Sciatic nerve (tissue), 2 donors: ENCODE measurements around the gene NPEPL1. TPM values are rescaled to one million over a fixed set of nuclear protein-coding genes. Genes with fewer than 3 reads are reported as not detected.
"Not testable (repeated sequence)": the region's sequence is repeated elsewhere in the genome, so short reads cannot be mapped to it uniquely, and the experiment has no call there.

Source experiments
- ATAC-seq: fragments of 200-7000 bp; cut with Tn5 transposase; one replicate; pipeline ENCODE4 v1.9.1; 2020; ENCODE audit warnings: mild to moderate bottlenecking, moderate library complexity
- DNase-seq: peaks from one replicate; pipeline ENCODE4 v3.0.0-alpha.2; 2020; ENCODE audit warnings: low spot score
- intact Hi-C: fragments of 100-400 bp; cut with DNase I; formaldehyde crosslinking; loops from one replicate; pipeline ENCODE4 v1.14.2; 2022
- total RNA-seq: library from RNA; stranded (reverse); fragmentation: NEBNext Ultra II Directional; extraction: Animal tissue kit (Norgen Biotek cat#: 25700); gene quantifications from one replicate; pipeline ENCODE4 v1.2.1, GENCODE V29; 2021
- donor health status: DM: no; HTN: no; CAD: no.
- donor health status: DM: no; HTN: no; CAD: no.

The NPEPL1 gene, protein sequence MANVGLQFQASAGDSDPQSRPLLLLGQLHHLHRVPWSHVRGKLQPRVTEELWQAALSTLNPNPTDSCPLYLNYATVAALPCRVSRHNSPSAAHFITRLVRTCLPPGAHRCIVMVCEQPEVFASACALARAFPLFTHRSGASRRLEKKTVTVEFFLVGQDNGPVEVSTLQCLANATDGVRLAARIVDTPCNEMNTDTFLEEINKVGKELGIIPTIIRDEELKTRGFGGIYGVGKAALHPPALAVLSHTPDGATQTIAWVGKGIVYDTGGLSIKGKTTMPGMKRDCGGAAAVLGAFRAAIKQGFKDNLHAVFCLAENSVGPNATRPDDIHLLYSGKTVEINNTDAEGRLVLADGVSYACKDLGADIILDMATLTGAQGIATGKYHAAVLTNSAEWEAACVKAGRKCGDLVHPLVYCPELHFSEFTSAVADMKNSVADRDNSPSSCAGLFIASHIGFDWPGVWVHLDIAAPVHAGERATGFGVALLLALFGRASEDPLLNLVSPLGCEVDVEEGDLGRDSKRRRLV
- 47.5 TPM for total RNA-seq

DNA sequence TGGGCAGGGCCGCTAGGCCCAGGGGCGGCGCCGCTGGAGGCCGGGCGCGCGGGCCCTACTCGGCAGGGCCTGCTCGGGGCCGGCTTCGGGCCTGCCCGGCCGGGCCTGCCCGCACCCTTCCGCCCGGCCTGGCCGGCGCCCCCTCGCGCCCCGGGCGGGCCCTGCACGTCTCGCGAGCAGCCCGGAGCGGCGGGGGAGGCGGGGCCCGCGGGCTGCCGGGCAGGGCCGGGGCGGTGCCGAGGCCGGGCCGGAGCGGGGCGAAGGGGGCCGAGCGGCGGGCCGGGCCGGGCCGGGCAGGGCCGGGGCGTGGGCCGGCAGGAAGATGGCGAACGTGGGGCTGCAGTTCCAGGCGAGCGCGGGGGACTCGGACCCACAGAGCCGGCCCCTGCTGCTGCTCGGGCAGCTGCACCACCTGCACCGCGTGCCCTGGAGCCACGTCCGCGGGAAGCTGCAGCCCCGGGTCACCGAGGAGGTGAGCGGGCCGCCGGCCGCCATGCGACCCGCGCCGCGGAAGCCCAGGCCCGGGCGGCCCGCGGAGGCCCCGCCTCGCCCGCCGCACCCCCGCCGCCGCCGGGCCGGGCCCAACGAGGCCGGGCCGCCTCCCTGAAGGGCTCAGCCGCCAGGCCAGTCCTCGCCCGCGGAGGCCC is at the start of gene NPEPL1:
TSS of gene NPEPL1 (plus strand) at position 222 of the 647 bp plus-strand sequence. CDS start at position 323, 101 bp downstream.
- intact Hi-C loops: no loop called here
- no peak for DNase-seq
- peak; percentile 67 for ATAC-seq

DNA sequence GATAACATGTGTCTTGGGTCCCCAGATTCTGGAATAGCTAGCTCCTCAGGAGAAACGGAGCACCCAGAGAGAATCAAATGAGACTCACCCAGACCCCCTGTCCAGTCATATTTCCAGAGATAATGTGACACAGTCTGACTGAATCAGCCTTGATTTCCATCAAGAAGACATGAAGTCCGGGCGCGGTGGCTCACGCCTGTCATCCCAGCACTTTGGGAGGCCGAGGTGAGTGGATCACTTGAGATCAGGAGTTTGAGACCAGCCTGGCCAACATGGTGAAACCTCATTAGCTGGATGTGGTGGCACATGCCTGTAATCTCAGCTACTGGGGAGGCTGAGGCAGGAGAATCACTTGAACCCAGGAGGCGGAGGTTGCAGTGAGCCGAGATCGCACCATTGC is 49.7 kb upstream of the NPEPL1 start:
- DNase-seq: peak; percentile 25
- ATAC-seq, intact Hi-C loops: not testable (repeated sequence)

GRCh38 chr20:58645412-58645968 is 47.1 kb upstream of the NPEPL1 start:
- DNase-seq (peak; percentile 32), ATAC-seq (peak; percentile 47)
- intact Hi-C loops: no loop called here

GRCh38 chr20:58646257-58646656 is 46.3 kb upstream of the NPEPL1 start:
- peak; percentile 39 for DNase-seq
- intact Hi-C loops: no loop called here
- no peak for ATAC-seq

- no peak for DNase-seq
- intact Hi-C loops: no loop called here
- no peak for ATAC-seq
Observed at GRCh38 chr20:58646703-58647102, 45.9 kb upstream of the NPEPL1 start.

GRCh38 chr20:58647162-58647795 is 45.3 kb upstream of the NPEPL1 start:
- DNase-seq: no peak
- no peak for ATAC-seq
- intact Hi-C loops: no loop called here

- intact Hi-C loops: no loop called here
- peak; percentile 15 for ATAC-seq
- DNase-seq: no peak
Observed at GRCh38 chr20:58647796-58648501, 44.7 kb upstream of the NPEPL1 start.

- intact Hi-C loops, ATAC-seq, DNase-seq: not testable (repeated sequence)
Observed at GRCh38 chr20:58648502-58648825, 44.1 kb upstream of the NPEPL1 start.

- DNase-seq (no peak), ATAC-seq (no peak)
- intact Hi-C loops: loop anchor here (5.0 to 10.0 kb wide), 2 partner anchors 203 to 415 kb away; partner anchors contain the start of genes GNAS and GNAS-AS1
Observed at GRCh38 chr20:58649288-58650180, 43.1 kb upstream of the NPEPL1 start.

DNA sequence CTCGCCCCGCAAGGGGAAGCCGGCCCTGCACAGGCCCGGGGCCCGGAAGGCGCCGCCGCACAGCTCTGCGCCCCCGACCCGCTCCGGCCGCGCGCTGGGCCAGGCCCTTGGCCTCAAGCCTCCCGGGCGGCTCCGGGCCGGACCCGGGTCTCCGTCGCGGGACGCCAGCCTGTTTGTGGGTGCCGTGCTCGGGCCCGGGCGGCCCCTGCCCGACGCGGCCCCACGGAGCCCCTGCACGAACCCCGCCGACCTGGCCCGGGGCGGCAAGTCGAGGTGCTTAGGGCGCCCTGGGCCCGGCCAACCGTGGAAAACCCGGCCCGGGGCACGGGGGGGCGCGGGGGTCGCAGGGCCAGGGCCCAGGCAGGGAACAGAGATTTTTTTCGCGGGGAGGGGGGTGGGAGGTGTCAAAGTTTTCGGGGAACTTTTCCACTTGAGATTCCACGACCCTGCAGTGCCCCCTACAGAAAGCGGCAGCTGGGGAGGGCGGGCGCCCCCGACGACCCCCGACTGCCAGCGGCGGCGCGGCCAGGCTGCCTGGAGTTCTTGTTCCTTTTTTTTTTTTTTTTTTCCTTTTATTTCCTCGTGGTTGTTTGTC is 42.3 kb upstream of the NPEPL1 start:
- peak; percentile 33 for ATAC-seq
- DNase-seq: peak; percentile 73

GRCh38 chr20:58650776-58651558 is 41.6 kb upstream of the NPEPL1 start, which contains the start of gene STX16:
TSS of gene STX16 (plus strand) at chr20:58651283. CDS start at chr20:58652007, 724 bp downstream.
- ATAC-seq (peak; percentile 97), DNase-seq (peak; percentile 94)
- intact Hi-C loops: loop anchor here (5.0 to 10.0 kb wide), 2 partner anchors 201 to 416 kb away; partner anchors contain the start of genes GNAS and GNAS-AS1

More for the DNA sequence above, 42.3 kb upstream of the NPEPL1 start:
- intact Hi-C loops: loop anchor here (5.0 to 10.0 kb wide), 2 partner anchors 202 to 415 kb away; partner anchors contain the start of genes GNAS and GNAS-AS1

DNA sequence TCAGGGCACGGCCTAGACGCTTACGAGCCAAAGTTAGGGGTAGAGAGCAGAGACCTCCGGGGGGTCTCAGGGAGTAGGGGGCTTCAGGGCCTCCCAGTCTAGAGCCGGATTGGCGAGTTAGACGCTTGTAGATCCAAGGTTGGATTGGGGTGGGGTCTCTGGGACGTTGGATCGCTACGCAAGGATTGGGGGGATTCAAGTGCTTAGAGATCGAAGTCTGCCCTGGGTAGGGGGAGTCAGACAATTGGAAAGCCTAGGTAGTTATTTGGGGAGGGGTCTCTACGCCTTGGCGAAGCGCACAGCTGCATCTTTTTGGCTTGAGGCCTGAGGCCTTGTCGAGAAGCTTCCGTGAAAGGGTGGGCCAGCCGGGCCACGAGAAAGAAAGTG is 41.0 kb upstream of the NPEPL1 start:
- no peak for ATAC-seq
- intact Hi-C loops: loop anchor here (5.0 to 10.0 kb wide), 2 partner anchors 201 to 417 kb away; partner anchors contain the start of genes GNAS and GNAS-AS1

DNA sequence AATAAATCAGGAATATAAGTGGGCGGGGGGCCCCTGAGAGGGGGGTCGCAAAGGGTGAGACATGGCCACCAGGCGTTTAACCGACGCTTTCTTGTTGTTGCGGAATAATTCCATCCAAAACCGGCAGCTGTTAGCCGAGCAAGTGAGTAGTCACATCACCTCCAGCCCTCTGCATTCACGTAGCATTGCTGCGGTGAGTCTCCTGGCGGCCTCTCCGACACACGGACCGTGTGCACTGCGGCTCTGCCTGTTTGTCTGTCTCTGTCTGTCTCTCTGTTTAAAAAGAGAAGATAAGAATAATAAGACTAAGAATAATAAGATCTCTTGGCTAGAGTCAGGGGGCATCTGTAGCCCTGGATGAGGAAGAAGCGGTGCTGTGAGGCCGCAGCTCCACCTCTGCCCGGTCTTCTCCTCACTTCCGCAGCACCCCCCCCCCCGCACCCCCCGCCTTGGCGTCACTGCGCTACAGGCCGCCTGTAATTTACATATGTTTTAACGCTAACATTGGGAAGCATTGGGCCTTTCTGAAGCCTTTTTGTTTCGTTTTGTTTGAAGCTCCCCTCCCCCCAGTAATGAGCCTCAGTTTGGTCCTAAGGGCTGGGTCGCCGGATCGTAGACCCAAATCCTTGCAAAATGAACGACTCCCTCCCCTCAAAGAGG is 40.5 kb upstream of the NPEPL1 start:
- DNase-seq: no peak
- peak; percentile 47 for ATAC-seq
- intact Hi-C loops: loop anchor here (5.0 to 10.0 kb wide), 2 partner anchors 200 to 417 kb away; partner anchors contain the start of genes GNAS and GNAS-AS1

More for the DNA sequence above, 41.0 kb upstream of the NPEPL1 start:
- DNase-seq: no peak

GRCh38 chr20:58652606-58653294 is 39.9 kb upstream of the NPEPL1 start:
- intact Hi-C loops: loop anchor here (5.0 to 10.0 kb wide), 2 partner anchors 200 to 418 kb away; partner anchors contain the start of genes GNAS and GNAS-AS1
- no peak for ATAC-seq
- DNase-seq: no peak

- intact Hi-C loops: loop anchor here (5.0 to 10.0 kb wide), 2 partner anchors 198 to 420 kb away; partner anchors contain the start of genes GNAS and GNAS-AS1
- DNase-seq (no peak), ATAC-seq (no peak)
Observed at GRCh38 chr20:58654337-58654736, 38.3 kb upstream of the NPEPL1 start.
